Neutrophil (primary cell): ENCODE measurements around the gene RAE1.
A peak's percentile ranks its signal among the peaks of the same experiment; 100 is the strongest.
"Not testable (repeated sequence)": the region's sequence is repeated elsewhere in the genome, so short reads cannot be mapped to it uniquely, and the experiment has no call there.

Experiments
- H3K27ac ChIP-seq: fragments of 200-600 bp; sonication (generic); 2 replicates; pipeline ENCODE4 v1.5.1; 2016; ENCODE audit warnings: mild to moderate bottlenecking, moderate library complexity
- H3K27me3 ChIP-seq: fragments of 200-600 bp; sonication (generic); 2 replicates; pipeline ENCODE4 v1.6.0; 2016; ENCODE audit warnings: mild to moderate bottlenecking
- H3K36me3 ChIP-seq: fragments of 200-600 bp; sonication (generic); 2 replicates; pipeline ENCODE4 v1.5.1; 2017
- H3K4me1 ChIP-seq, 2 experiments: fragments of 200-600 bp in 1 of 2; sonication (generic) in 1 of 2; 1 replicate in 1 of 2; 2 replicates in 1 of 2; pipeline versions ENCODE4 v1.5.1 to v1.6.1; 2013 to 2016; ENCODE audit warnings: low read depth in 1 of 2, low read length in 1 of 2, mild to moderate bottlenecking in 1 of 2, moderate library complexity in 1 of 2; ENCODE audit not compliant: control insufficient read depth in 1 of 2, insufficient read depth in 1 of 2
- H3K4me3 ChIP-seq, 2 experiments: fragments of 200-600 bp in 1 of 2; sonication (generic) in 1 of 2; 1 replicate in 1 of 2; 2 replicates in 1 of 2; pipeline ENCODE4 v1.5.1; 2013 to 2016; ENCODE audit warnings: low read depth in 1 of 2, low read length in 1 of 2, mild to moderate bottlenecking in 1 of 2, moderate library complexity in 1 of 2
- H3K9me3 ChIP-seq: fragments of 200-600 bp; sonication (generic); 2 replicates; pipeline ENCODE4 v1.5.1; 2016
- CTCF ChIP-seq: fragments of 200-600 bp; sonication (generic); IDR thresholded peaks from 2 replicates; pipeline ENCODE4 v1.5.1; 2016; ENCODE audit warnings: antibody characterized with exemption

The RAE1 gene

GRCh38 chr20:57342829-57343228 is 8.2 kb upstream of the RAE1 start:
- Histone ChIP-seq H3K9me3 (no peaks in the 10 kb centered on the region), H3K4me1 (no peaks in the 10 kb centered on the region), H3K27me3 (peaks cover 95% of the 10 kb centered on the region), H3K27ac (no peak overlapping the region), H3K36me3 (no peaks in the 10 kb centered on the region), H3K4me3 (no peak overlapping the region)
- TF ChIP-seq CTCF = no peak

GRCh38 chr20:57346477-57346876 is 4.6 kb upstream of the RAE1 start:
- H3K36me3 ChIP-seq = no peaks in the 10 kb centered on the region
- H3K9me3 ChIP-seq = no peaks in the 10 kb centered on the region
- H3K27ac ChIP-seq = no peak overlapping the region
- H3K4me1 ChIP-seq = peaks cover 1 to 2% of the 10 kb centered on the region in 2 experiments
- H3K27me3 ChIP-seq = peaks cover 86% of the 10 kb centered on the region
- peak; percentile 55 for TF ChIP-seq CTCF
- H3K4me3 ChIP-seq = no peak overlapping the region

- H3K27me3 ChIP-seq = peaks cover 76% of the 10 kb centered on the region
- no peak for TF ChIP-seq CTCF
These were observed 3.7 kb upstream of the RAE1 start for GRCh38 chr20:57347393-57347792.

GRCh38 chr20:57348200-57348921 is 2.7 kb upstream of the RAE1 start:
- not testable (repeated sequence) for H3K4me1 ChIP-seq, H3K4me3 ChIP-seq

More at GRCh38 chr20:57347393-57347792, 3.7 kb upstream of the RAE1 start:
- peaks cover 9 to 10% of the 10 kb centered on the region in 2 experiments for H3K4me1 ChIP-seq
- no peaks in the 10 kb centered on the region for H3K9me3 ChIP-seq
- H3K27ac ChIP-seq = no peak overlapping the region
- no peak overlapping the region for H3K4me3 ChIP-seq
- H3K36me3 ChIP-seq = no peaks in the 10 kb centered on the region

GRCh38 chr20:57348922-57349574 is 2.0 kb upstream of the RAE1 start:
- peaks cover 60% of the 10 kb centered on the region for H3K27me3 ChIP-seq
- H3K36me3 ChIP-seq, H3K9me3 ChIP-seq, H3K4me1 ChIP-seq, H3K27ac ChIP-seq, H3K4me3 ChIP-seq: not testable (repeated sequence)

More at GRCh38 chr20:57348200-57348921, 2.7 kb upstream of the RAE1 start:
- not testable (repeated sequence) for H3K9me3 ChIP-seq, H3K36me3 ChIP-seq, H3K27ac ChIP-seq
- H3K27me3 ChIP-seq = peaks cover 67% of the 10 kb centered on the region

GRCh38 chr20:57350081-57350710 is 859 bp upstream of the RAE1 start:
- Histone ChIP-seq H3K27ac (no peak overlapping the region), H3K27me3 (peaks cover 48% of the 10 kb centered on the region), H3K36me3 (no peaks in the 10 kb centered on the region), H3K9me3 (no peaks in the 10 kb centered on the region), H3K4me1 (peaks cover 9 to 10% of the 10 kb centered on the region in 2 experiments), H3K4me3 (no peak overlapping the region)
- no peak for TF ChIP-seq CTCF

- not testable (repeated sequence) for H3K4me1 ChIP-seq, H3K36me3 ChIP-seq, H3K9me3 ChIP-seq
- peak overlapping the region; percentile 83 to 96 for H3K4me3 ChIP-seq
- peaks cover 44% of the 10 kb centered on the region for H3K27me3 ChIP-seq
- peak overlapping the region; percentile 87 for H3K27ac ChIP-seq
These were observed 371 bp upstream of the RAE1 start for GRCh38 chr20:57350726-57351041.
